Right lobe of liver (tissue), 6 donors: ENCODE results near the gene BUB3. TPM values are rescaled to one million over a fixed set of nuclear protein-coding genes. Genes with fewer than 3 reads are reported as not detected.

Source experiments
- ATAC-seq, 4 donors: fragments of 200-7000 bp; cut with Tn5 transposase; one replicate each; pipeline ENCODE4 v1.9.1; 2020; ENCODE audit warnings: mild to moderate bottlenecking in 4 of 4, moderate library complexity in 4 of 4
- DNase-seq, 3 donors: peaks; one replicate each; pipeline ENCODE4 v3.0.0-alpha.2; 2020
- H3K27ac ChIP-seq, 3 donors: fragments of 200-600 bp; one replicate each; pipeline ENCODE4 v1.8.0; 2022
- H3K27me3 ChIP-seq, 2 donors: fragments of 200-600 bp; one replicate each; pipeline ENCODE4 v1.8.0; 2022
- H3K36me3 ChIP-seq, 4 donors: fragments of 200-600 bp; sonication (generic) in 1 of 4; one replicate each; pipeline versions ENCODE4 v1.5.1 to v1.8.0; 2017 to 2022; ENCODE audit warnings: control low read depth in 1 of 4
- H3K4me1 ChIP-seq, 4 donors: fragments of 200-600 bp; sonication (generic) in 1 of 4; one replicate each; pipeline versions ENCODE4 v1.5.1 to v1.8.0; 2017 to 2022; ENCODE audit warnings: control low read depth in 1 of 4
- H3K4me3 ChIP-seq, 3 donors: fragments of 200-600 bp; one replicate each; pipeline ENCODE4 v1.8.0; 2022
- H3K9me3 ChIP-seq, 4 donors: fragments of 200-600 bp; sonication (generic) in 1 of 4; one replicate each; pipeline versions ENCODE4 v1.5.1 to v1.8.0; 2017 to 2022; ENCODE audit warnings: control low read depth in 1 of 4
- CTCF ChIP-seq, 4 donors: fragments of 200-600 bp in 3 of 4; fragments of 450-650 bp in 1 of 4; IDR thresholded peaks; one replicate each; pipeline versions ENCODE4 v1.5.1 to v1.8.0; 2016 to 2022; ENCODE audit warnings: antibody characterized with exemption in 4 of 4, mild to moderate bottlenecking in 2 of 4
- POLR2A ChIP-seq: fragments of 450-650 bp; IDR thresholded peaks from one replicate; pipeline ENCODE4 v1.6.1; 2017; ENCODE audit warnings: antibody characterized with exemption, mild to moderate bottlenecking
- WGBS: methylation state at CpG from one replicate; pipeline ENCODE4 v1.1.6; 2018; ENCODE audit warnings: low coverage, low lambda C conversion rate; ENCODE audit not compliant: insufficient coverage; ENCODE audit errors: missing lambda C conversion rate; 5-methylcytosine and 5-hydroxymethylcytosine counted together
- intact Hi-C, 2 donors: fragments of 100-400 bp; cut with DNase I; formaldehyde crosslinking; loops; one replicate each; pipeline versions ENCODE4 v1.11.2 to v1.14.1; 2022
- total RNA-seq, 6 experiments: library from RNA; depleted of rRNA in 2 of 6; stranded (reverse); fragments of >200 nt in 2 of 6; fragmentation: NEBNext Ultra II Directional in 3 of 6; extraction: Animal tissue kit (Norgen Biotek cat#: 25700) in 3 of 6; gene quantifications; one replicate each; pipeline versions ENCODE4 v1.1.0 to v1.2.4, GENCODE V29; 2016 to 2023
- donor health status: DM: no; HTN: yes; CAD: no.
- donor health status: DM: no; HTN: no; CAD: no.
- donor health status: DM: no; HTN: no; CAD: no.
- donor health status: DM: no; HTN: yes; CAD: no.
- donor health status: DM: no; HTN: yes; CAD: no.

BUB3 gene
- total RNA-seq, 6 experiments from 2014 or later = 24.1 to 50.9 (median 31.2) TPM

DNA sequence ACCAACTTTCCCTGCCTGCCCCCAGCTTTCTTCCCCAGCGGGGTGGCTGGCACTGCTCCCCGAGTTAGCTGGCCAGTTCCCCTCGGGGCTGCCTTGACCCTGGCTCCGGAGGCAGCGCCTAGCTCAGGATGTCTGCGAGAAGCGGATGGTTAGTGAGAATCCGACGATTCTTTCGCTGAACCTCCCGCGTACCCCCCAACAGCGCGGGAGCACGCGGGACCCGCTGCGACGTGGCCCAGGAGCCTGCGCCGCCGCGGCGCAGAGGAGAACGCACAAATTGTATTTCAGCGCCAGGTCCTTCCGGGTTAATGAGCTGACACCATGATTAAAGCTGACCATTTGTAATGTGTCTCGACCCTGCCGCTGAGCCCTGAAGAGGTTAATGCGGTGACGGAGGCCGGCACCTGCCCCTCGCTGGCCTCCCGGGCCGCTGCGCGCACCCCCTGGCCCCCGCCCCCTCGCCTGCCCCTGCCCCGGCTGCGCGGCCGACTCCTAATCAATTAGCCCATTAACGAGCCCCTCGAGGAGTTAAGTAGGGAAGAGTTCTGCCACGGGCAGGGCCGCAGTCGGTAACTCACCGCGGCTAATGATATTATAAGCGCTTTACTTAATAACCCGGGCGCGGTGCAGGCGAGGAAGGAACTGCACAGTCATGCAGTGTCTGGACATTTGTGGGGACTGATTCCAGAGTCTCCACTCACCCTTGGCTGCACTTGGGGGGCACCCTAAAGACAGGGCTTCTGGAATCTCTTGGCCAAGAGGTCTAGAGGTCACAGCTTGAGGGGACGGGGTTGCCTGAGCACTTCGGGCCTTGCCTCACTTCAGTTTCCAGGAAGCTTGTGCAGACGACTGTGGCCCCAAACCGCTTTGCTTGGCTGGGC lies 7.9 kb upstream of the BUB3 start:
- intact Hi-C loops = loop anchor here in 1 of 2 donors (10.0 kb wide), 1 partner anchor 239 kb away; no protein-coding TSS in a partner anchor
- no peak for TF ChIP-seq CTCF (IDR thresholded peaks at IDR 0.05)
- TF ChIP-seq POLR2A = no peak
- Histone ChIP-seq H3K36me3 (no peaks in the 10 kb centered on the region), H3K9me3 (no peaks in the 10 kb centered on the region), H3K4me1 (peaks cover 0 to 42% (median 4%) of the 10 kb centered on the region in 4 donors), H3K4me3 (no peak overlapping the region), H3K27ac (no peak overlapping the region), H3K27me3 (peaks cover 43 to 69% of the 10 kb centered on the region in 2 donors)
- WGBS = 3% methylated on average over 19 of the region's 59 CpGs
- ATAC-seq (no peak), DNase-seq (no peak)

- no peaks in the 10 kb centered on the region for H3K9me3 ChIP-seq
- ATAC-seq (no peak), DNase-seq (no peak)
- TF ChIP-seq CTCF (IDR thresholded peaks at IDR 0.05) (no peak), POLR2A (no peak)
- no peak overlapping the region for H3K27ac ChIP-seq
- H3K27me3 ChIP-seq = peaks cover 41 to 72% of the 10 kb centered on the region in 2 donors
- no peaks in the 10 kb centered on the region for H3K36me3 ChIP-seq
- 8% methylated on average over 14 of the region's 24 CpGs for WGBS
- intact Hi-C loops = loop anchor here in 1 of 2 donors (10.0 kb wide), 1 partner anchor 238 kb away; no protein-coding TSS in a partner anchor
- peaks cover 0 to 44% (median 4%) of the 10 kb centered on the region in 4 donors for H3K4me1 ChIP-seq
- H3K4me3 ChIP-seq = no peak overlapping the region
Measured at GRCh38 chr10:123146894-123147634, 7.1 kb upstream of the BUB3 start.

- H3K36me3 ChIP-seq = no peaks in the 10 kb centered on the region
- H3K27ac ChIP-seq = no peak within 1 kb of the TSS
- H3K4me1 ChIP-seq = peaks cover 0 to 37% (median 4%) of the 10 kb centered on the region in 4 donors
- WGBS = 0% methylated on average over 4 of the region's 64 CpGs
- no peak for TF ChIP-seq POLR2A
- TF ChIP-seq CTCF (IDR thresholded peaks at IDR 0.05) = no peak
- no peak for ATAC-seq
- intact Hi-C loops = loop anchor here in 1 of 2 donors (10.0 kb wide), 1 partner anchor 237 kb away; no protein-coding TSS in a partner anchor
- DNase-seq = no peak
- peaks cover 41 to 68% of the 10 kb centered on the region in 2 donors for H3K27me3 ChIP-seq
- H3K4me3 ChIP-seq = no peak within 1 kb of the TSS
- H3K9me3 ChIP-seq = no peaks in the 10 kb centered on the region
Measured at GRCh38 chr10:123147635-123148413, 6.4 kb upstream of the BUB3 start, which contains the start of gene HMX2. Gene HMX2 (plus strand): TSS chr10:123148136. CDS start chr10:123148379, 243 bp downstream.
